HL-60 (cell line): Measurements from ENCODE around the gene SLC12A3.

Experiments
- CTCF ChIP-seq: IDR thresholded peaks from one replicate; pipeline ENCODE4 v1.5.1; 2011; ENCODE audit warnings: low read length, control low read depth, inconsistent platforms; ENCODE audit not compliant: insufficient read depth
- GABPA ChIP-seq: IDR thresholded peaks from 2 replicates; pipeline ENCODE4 v1.6.1; 2012; ENCODE audit warnings: low read depth
- POLR2AphosphoS5 ChIP-seq: IDR thresholded peaks from 2 replicates; pipeline ENCODE4 v1.6.1; 2012; ENCODE audit warnings: low read depth
- REST ChIP-seq: IDR thresholded peaks from 2 replicates; pipeline ENCODE4 v1.6.1; 2012; ENCODE audit warnings: low read depth; ENCODE audit not compliant: insufficient replicate concordance

DNA sequence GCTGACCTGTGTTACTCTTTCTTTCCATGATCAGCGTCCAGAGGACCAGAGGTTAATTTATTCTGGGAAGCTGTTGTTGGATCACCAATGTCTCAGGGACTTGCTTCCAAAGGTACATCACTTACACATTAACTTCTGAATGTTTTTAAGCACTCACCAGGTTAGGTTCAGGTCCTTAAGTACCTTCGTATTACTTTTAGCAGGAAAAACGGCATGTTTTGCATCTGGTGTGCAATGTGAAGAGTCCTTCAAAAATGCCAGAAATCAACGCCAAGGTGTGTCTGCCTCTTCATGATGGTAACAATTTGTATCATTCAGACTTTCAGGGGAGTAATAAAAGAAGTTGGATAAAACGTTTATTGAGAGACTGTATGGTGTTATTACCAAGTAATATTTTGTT lies 70.2 kb downstream of the SLC12A3 start:
- TF ChIP-seq GABPA = no peak
- no peak for TF ChIP-seq CTCF
- no peak for TF ChIP-seq POLR2AphosphoS5
- TF ChIP-seq REST = no peak
